GM19397 (cell line): ENCODE data around the gene MAP1LC3B.
"Not testable (repeated sequence)": the region's sequence is repeated elsewhere in the genome, so short reads cannot be mapped to it uniquely, and the experiment has no call there.

ENCODE experiments used
- ATAC-seq: cut with Tn5 transposase; IDR thresholded peaks from one replicate; pipeline ENCODE4 v1.9.1; 2021; ENCODE audit warnings: mild to moderate bottlenecking, moderate library complexity; ENCODE audit not compliant: unreplicated experiment

Gene MAP1LC3B

GRCh38 chr16:87360862-87361610 is 31.1 kb upstream of the MAP1LC3B start:
- ATAC-seq: no peak

- no peak for ATAC-seq
These were observed 30.1 kb upstream of the MAP1LC3B start for GRCh38 chr16:87361916-87362619.

GRCh38 chr16:87362828-87363559 is 29.1 kb upstream of the MAP1LC3B start:
- not testable (repeated sequence) for ATAC-seq

- no peak for ATAC-seq
These were observed 28.2 kb upstream of the MAP1LC3B start for GRCh38 chr16:87363771-87364455.

GRCh38 chr16:87365021-87365713 is 27.0 kb upstream of the MAP1LC3B start:
- no peak for ATAC-seq

GRCh38 chr16:87366288-87366687 is 25.8 kb upstream of the MAP1LC3B start:
- no peak for ATAC-seq

- ATAC-seq: no peak
These were observed 25.2 kb upstream of the MAP1LC3B start for GRCh38 chr16:87366930-87367329.

- no peak for ATAC-seq
These were observed 24.6 kb upstream of the MAP1LC3B start for GRCh38 chr16:87367529-87367928.

- ATAC-seq: no peak
These were observed 23.9 kb upstream of the MAP1LC3B start for GRCh38 chr16:87368029-87368770.

- ATAC-seq: no peak
These were observed 22.9 kb upstream of the MAP1LC3B start for GRCh38 chr16:87369117-87369765.

- ATAC-seq: no peak
These were observed 22.1 kb upstream of the MAP1LC3B start for GRCh38 chr16:87369796-87370719.

- ATAC-seq: no peak
These were observed 20.8 kb upstream of the MAP1LC3B start for GRCh38 chr16:87371261-87371866.

GRCh38 chr16:87372305-87372704 is 19.8 kb upstream of the MAP1LC3B start:
- no peak for ATAC-seq

- ATAC-seq: no peak
These were observed 17.8 kb upstream of the MAP1LC3B start for GRCh38 chr16:87374313-87374712.

GRCh38 chr16:87375426-87376135 is 16.6 kb upstream of the MAP1LC3B start:
- no peak for ATAC-seq

GRCh38 chr16:87376660-87377059 is 15.5 kb upstream of the MAP1LC3B start:
- no peak for ATAC-seq

- ATAC-seq: not testable (repeated sequence)
These were observed 12.8 kb upstream of the MAP1LC3B start for GRCh38 chr16:87379312-87379752.
